HepG2 (cell line): ENCODE results near the gene ADAMTS2. TPM values are rescaled to one million over a fixed set of nuclear protein-coding genes. Genes with fewer than 3 reads are reported as not detected.

Source experiments
- ATAC-seq: fragments of 200-7000 bp; cut with Tn5 transposase; 3 replicates; pipeline ENCODE4 v1.9.1; 2020; ENCODE audit warnings: mild to moderate bottlenecking, moderate library complexity
- BruUV-seq: library from RNA; stranded (reverse); fragments of 400-500 nt; replicated peaks from 2 replicates; lab custom pipeline; 2021; lab: Mats Ljungman, UMichigan
- CTCF ChIA-PET: fragments of 300-600 bp; formaldehyde crosslinking; extraction: SDS; loops from one replicate; lab custom pipeline; 2021; ENCODE audit warnings: low total read pairs, inconsistent platforms, low intra/inter-chr PET ratio; lab: Yijun Ruan, JAX
- POLR2A ChIA-PET: fragments of 350-600 bp; sonication (Branson Sonifier 250); formaldehyde crosslinking; loops from one replicate; lab custom pipeline; 2020; ENCODE audit warnings: antibody characterized with exemption, inconsistent platforms; lab: Yijun Ruan, JAX
- DNase-seq: peaks from one replicate; pipeline ENCODE4 v3.0.0-alpha.2; 2015; ENCODE audit warnings: low spot score
- FAIRE-seq: peaks from 3 replicates; lab custom pipeline; 2011; peaks lifted over from hg19 to GRCh38; lab: Jason Lieb, UNC
- H2AFZ ChIP-seq: one replicate; pipeline ENCODE4 v1.6.1; 2011; ENCODE audit warnings: low read length, inconsistent platforms
- H3K27ac ChIP-seq: fragments of 300-600 bp; 3 replicates; pipeline ENCODE4 v1.8.0; 2011; ENCODE audit warnings: mixed run types, mild to moderate bottlenecking, mixed read lengths, low read length, inconsistent platforms; ENCODE audit not compliant: insufficient read depth; ENCODE audit errors: extremely low read length
- H3K27me3 ChIP-seq, 2 experiments: fragments of 200-600 bp in 1 of 2; 2 replicates in 1 of 2; 3 replicates in 1 of 2; pipeline versions ENCODE4 v1.6.0 to v1.8.0; 2011; ENCODE audit warnings: low read length in 2 of 2, mild to moderate bottlenecking in 2 of 2, moderate library complexity in 2 of 2, inconsistent platforms in 1 of 2; ENCODE audit not compliant: insufficient read depth in 2 of 2, control insufficient read depth in 1 of 2
- H3K36me3 ChIP-seq, 2 experiments: fragments of 200-600 bp in 1 of 2; replicated peaks in 1 of 2; 2 replicates in 1 of 2; 3 replicates in 1 of 2; pipeline versions ENCODE4 v1.5.1 to v1.8.0; 2011; ENCODE audit warnings: low read length in 2 of 2, inconsistent platforms in 1 of 2; ENCODE audit not compliant: insufficient read depth in 2 of 2, control insufficient read depth in 1 of 2
- H3K4me1 ChIP-seq: 2 replicates; pipeline ENCODE4 v1.5.1; 2012; ENCODE audit warnings: low read length, inconsistent platforms; ENCODE audit not compliant: insufficient read depth
- H3K4me2 ChIP-seq: 2 replicates; pipeline ENCODE4 v1.6.0; 2011; ENCODE audit warnings: low read depth, low read length, inconsistent platforms
- H3K4me3 ChIP-seq, 3 experiments: fragments of 200-600 bp in 1 of 3; sonication (generic), shearing (Covaris generic) in 1 of 3; replicated peaks in 1 of 3; 2 replicates each; pipeline ENCODE4 v1.5.1; 2011 to 2016; ENCODE audit warnings: low read length in 3 of 3, inconsistent platforms in 2 of 3, low read depth in 2 of 3, mild to moderate bottlenecking in 2 of 3, control low read depth in 1 of 3, mixed read lengths in 1 of 3; ENCODE audit not compliant: insufficient read depth in 1 of 3
- H3K79me2 ChIP-seq: one replicate; pipeline ENCODE4 v1.6.1; 2011; ENCODE audit warnings: low read length, inconsistent platforms; ENCODE audit not compliant: insufficient read depth
- H3K9ac ChIP-seq: 2 replicates; pipeline ENCODE4 v1.6.0; 2011; ENCODE audit warnings: mild to moderate bottlenecking, low read depth, low read length, inconsistent platforms; ENCODE audit not compliant: insufficient read depth
- H3K9me3 ChIP-seq: 2 replicates; pipeline ENCODE4 v1.5.1; 2012; ENCODE audit warnings: mild to moderate bottlenecking, low read length
- H4K20me1 ChIP-seq: 2 replicates; pipeline ENCODE4 v1.6.0; 2011; ENCODE audit warnings: inconsistent platforms, mild to moderate bottlenecking, low read length, moderate library complexity; ENCODE audit not compliant: insufficient read depth
- GMEB2 ChIP-seq: IDR thresholded peaks from 2 replicates; pipeline ENCODE4 v1.6.1; 2016; ENCODE audit warnings: missing biosample characterization, missing genetic modification reagents, low read depth
- PHF20 ChIP-seq: sonication (generic); formaldehyde crosslinking; IDR thresholded peaks from 2 replicates; pipeline ENCODE4 v1.5.0; 2020; ENCODE audit warnings: mild to moderate bottlenecking, missing genetic modification reagents
- SMARCE1 ChIP-seq: fragments of 450-650 bp; IDR thresholded peaks from 2 replicates; pipeline ENCODE4 v1.6.1; 2017; ENCODE audit warnings: borderline replicate concordance
- THAP11 ChIP-seq: IDR thresholded peaks from 2 replicates; pipeline ENCODE4 v1.6.1; 2016; ENCODE audit warnings: missing biosample characterization, missing genetic modification reagents
- ZBTB4 ChIP-seq: sonication (generic); formaldehyde crosslinking; IDR thresholded peaks from 2 replicates; pipeline ENCODE4 v1.4.0; 2020; ENCODE audit warnings: missing genetic modification reagents, mild to moderate bottlenecking, borderline replicate concordance
- ZNF513 ChIP-seq: sonication (generic); formaldehyde crosslinking; conservative IDR thresholded peaks from 2 replicates; pipeline ENCODE4 v1.5.0; 2020; ENCODE audit warnings: missing genetic modification reagents
- ZNF563 ChIP-seq: sonication (generic); formaldehyde crosslinking; IDR thresholded peaks from 2 replicates; pipeline ENCODE4 v1.8.0; 2022; ENCODE audit warnings: mild to moderate bottlenecking, moderate library complexity, missing genetic modification reagents
- ZNF879 ChIP-seq: sonication (generic); formaldehyde crosslinking; IDR thresholded peaks from 2 replicates; pipeline ENCODE4 v1.8.1; 2023; ENCODE audit warnings: missing genetic modification reagents
- WGBS: methylation state at CpG from one replicate; pipeline ENCODE4 v1.1.6; 2017; ENCODE audit warnings: low lambda C conversion rate; 5-methylcytosine and 5-hydroxymethylcytosine counted together
- in situ Hi-C: cut with HindIII; loops from 2 replicates; pipeline ENCODE4 v1.10.0; 2017; ENCODE audit warnings: low pct_unique_long_range_greater_than_20kb; ENCODE audit not compliant: extremely low pct_ligation_motif_present
- intact Hi-C: fragments of 100-400 bp; cut with micrococcal nuclease; formaldehyde crosslinking; loops from one replicate; pipeline ENCODE4 v1.10.0; 2022; ENCODE audit not compliant: unreplicated experiment
- polyA plus RNA-seq, 8 experiments: library from polyadenylated mRNA; depleted of rRNA in 3 of 8; stranded (reverse) in 7 of 8; unstranded in 1 of 8; fragments of >200 nt; fragmentation: Illumina TruSeq in 4 of 8; extraction: Trizol in 4 of 8; gene quantifications; 2 replicates each; pipeline versions ENCODE4 v1.2.1 to v1.2.3, GENCODE V29; 2011 to 2016; ENCODE audit warnings: low read depth in 4 of 8, missing spikeins in 1 of 8, mixed read lengths in 1 of 8; ENCODE audit not compliant: insufficient read depth in 1 of 8
- total RNA-seq, 5 experiments: library from RNA; depleted of rRNA; stranded (reverse); fragments of >200 nt; fragmentation: Illumina TruSeq; extraction: Trizol; gene quantifications; 2 replicates each; pipeline ENCODE4 v1.2.3, GENCODE V29; 2016; ENCODE audit warnings: low read depth in 1 of 5

ADAMTS2 gene
- total and polyA plus RNA-seq, 2 of the 13 experiments (the other 11 are each of a cell fraction or from before 2014, with no cell fraction given), result 0.24 to 3.5 TPM

GRCh38 chr5:179125789-179126505, 219.3 kb downstream of the ADAMTS2 start:
- ATAC-seq (no peak), DNase-seq (no peak), FAIRE-seq (no peak)
- WGBS, result 41% methylated on average over 16 of the region's 25 CpGs
- Histone ChIP-seq H3K4me3 (no peak overlapping the region), H3K27me3 (no peaks in the 10 kb centered on the region), H3K9ac (no peak overlapping the region), H3K9me3 (no peaks in the 10 kb centered on the region; the same call in 1 of the 2 replicates), H2AFZ (no peak overlapping the region), H4K20me1 (no peaks in the 10 kb centered on the region), H3K36me3 (no peaks in the 10 kb centered on the region), H3K79me2 (no peaks in the 10 kb centered on the region), H3K4me2 (no peak overlapping the region), H3K27ac (no peak overlapping the region), H3K4me1 (no peaks in the 10 kb centered on the region)
- in situ Hi-C loops (no loop called here), intact Hi-C loops (no loop called here)
- TF ChIP-seq ZNF563 (CRISPR knock-in tag), result no peak
- TF ChIP-seq THAP11 (CRISPR knock-in tag), result no peak
- no peak for TF ChIP-seq SMARCE1
- no peak for TF ChIP-seq ZNF513
- TF ChIP-seq PHF20 (CRISPR knock-in tag), result no peak
- TF ChIP-seq GMEB2 (CRISPR knock-in tag), result no peak
- no peak for TF ChIP-seq ZBTB4 (CRISPR knock-in tag)
- no peak for TF ChIP-seq ZNF879 (CRISPR knock-in tag)
- no TSS peak for BruUV-seq
- CTCF ChIA-PET, result no interaction called here
- POLR2A ChIA-PET, result no interaction called here
